Activated naive CD8-positive, alpha-beta T cell treated with anti-CD3 and anti-CD28 coated beads, Interleukin-2, amount 50 U/mL, for 24 hours (primary cell): Measurements from ENCODE around the gene DHX35.
A peak's percentile ranks its signal among the peaks of the same experiment; 100 is the strongest.
"Not testable (repeated sequence)": the region's sequence is repeated elsewhere in the genome, so short reads cannot be mapped to it uniquely, and the experiment has no call there.

ENCODE experiments used
- ATAC-seq: fragments of 150-1000 bp; cut with Tn5 transposase; one replicate; pipeline ENCODE4 v1.10.0; 2021
- DNase-seq: peaks from one replicate; pipeline ENCODE4 v3.0.0; 2021
- H3K27ac Mint-ChIP-seq: one replicate; pipeline ENCODE4 v1.8.0; 2021; ENCODE audit warnings: mild to moderate bottlenecking, mixed read lengths
- H3K27me3 Mint-ChIP-seq: one replicate; pipeline ENCODE4 v1.8.0; 2021; ENCODE audit warnings: mixed read lengths
- H3K36me3 Mint-ChIP-seq: one replicate; pipeline ENCODE4 v1.8.0; 2021; ENCODE audit warnings: low read depth, mixed read lengths
- H3K4me1 Mint-ChIP-seq: one replicate; pipeline ENCODE4 v1.8.0; 2021; ENCODE audit warnings: mixed read lengths
- H3K4me3 Mint-ChIP-seq: one replicate; pipeline ENCODE4 v1.8.0; 2021; ENCODE audit warnings: mild to moderate bottlenecking, moderate library complexity, mixed read lengths
- H3K9me3 Mint-ChIP-seq: one replicate; pipeline ENCODE4 v1.8.0; 2021; ENCODE audit warnings: mixed read lengths

DHX35 gene

GRCh38 chr20:38953630-38954340 lies 8.4 kb upstream of the DHX35 start:
- no peak overlapping the region for H3K4me3 Mint-ChIP-seq
- no peak overlapping the region for H3K27ac Mint-ChIP-seq
- no peaks in the 10 kb centered on the region for H3K9me3 Mint-ChIP-seq
- no peak for ATAC-seq
- H3K4me1 Mint-ChIP-seq = no peaks in the 10 kb centered on the region
- peaks cover 35% of the 10 kb centered on the region for H3K36me3 Mint-ChIP-seq
- no peaks in the 10 kb centered on the region for H3K27me3 Mint-ChIP-seq
- no peak for DNase-seq

GRCh38 chr20:38957235-38957876 lies 4.8 kb upstream of the DHX35 start:
- H3K4me1 Mint-ChIP-seq = peaks cover 12% of the 10 kb centered on the region
- peaks cover 8% of the 10 kb centered on the region for H3K36me3 Mint-ChIP-seq
- no peak overlapping the region for H3K27ac Mint-ChIP-seq
- no peaks in the 10 kb centered on the region for H3K9me3 Mint-ChIP-seq
- no peak for DNase-seq
- no peak overlapping the region for H3K4me3 Mint-ChIP-seq
- ATAC-seq = no peak
- no peaks in the 10 kb centered on the region for H3K27me3 Mint-ChIP-seq

- Mint-ChIP-seq H3K27ac (no peak overlapping the region), H3K27me3 (no peaks in the 10 kb centered on the region), H3K4me1 (peaks cover 16% of the 10 kb centered on the region), H3K9me3 (no peaks in the 10 kb centered on the region), H3K36me3 (peaks cover 6% of the 10 kb centered on the region), H3K4me3 (no peak overlapping the region)
- DNase-seq (no peak), ATAC-seq (no peak)
These were observed 4.1 kb upstream of the DHX35 start for GRCh38 chr20:38957915-38958485.

GRCh38 chr20:38960187-38960687 lies 1.9 kb upstream of the DHX35 start:
- DNase-seq, ATAC-seq, H3K4me3 Mint-ChIP-seq, H3K27me3 Mint-ChIP-seq, H3K9me3 Mint-ChIP-seq, H3K27ac Mint-ChIP-seq: not testable (repeated sequence)
- H3K36me3 Mint-ChIP-seq = peaks cover 10% of the 10 kb centered on the region
- peaks cover 32% of the 10 kb centered on the region for H3K4me1 Mint-ChIP-seq

GRCh38 chr20:38961530-38962043 lies 557 bp upstream of the DHX35 start:
- DNase-seq (peak; percentile 33), ATAC-seq (no peak)
- H3K27ac Mint-ChIP-seq = peak overlapping the region; percentile 95
- H3K4me1 Mint-ChIP-seq = peaks cover 35% of the 10 kb centered on the region
- H3K4me3 Mint-ChIP-seq = peak overlapping the region; percentile 97
- H3K27me3 Mint-ChIP-seq = no peaks in the 10 kb centered on the region
- H3K36me3 Mint-ChIP-seq = peaks cover 13% of the 10 kb centered on the region
- H3K9me3 Mint-ChIP-seq = no peaks in the 10 kb centered on the region

GRCh38 chr20:38962928-38963401 lies 821 bp downstream of the DHX35 start:
- DNase-seq (no peak), ATAC-seq (no peak)
- Mint-ChIP-seq H3K27me3 (no peaks in the 10 kb centered on the region), H3K4me1 (peaks cover 35% of the 10 kb centered on the region), H3K4me3 (peak overlapping the region; percentile 97), H3K9me3 (no peaks in the 10 kb centered on the region), H3K36me3 (peaks cover 14% of the 10 kb centered on the region), H3K27ac (peak overlapping the region; percentile 96)

GRCh38 chr20:38963745-38964144 lies 1.6 kb downstream of the DHX35 start:
- no peaks in the 10 kb centered on the region for H3K27me3 Mint-ChIP-seq

GRCh38 chr20:38965264-38965663 lies 3.1 kb downstream of the DHX35 start:
- H3K4me3 Mint-ChIP-seq = no peak overlapping the region
- no peak overlapping the region for H3K27ac Mint-ChIP-seq
- peaks cover 22% of the 10 kb centered on the region for H3K36me3 Mint-ChIP-seq
- peaks cover 35% of the 10 kb centered on the region for H3K4me1 Mint-ChIP-seq
- no peak for ATAC-seq
- no peaks in the 10 kb centered on the region for H3K9me3 Mint-ChIP-seq
- no peak for DNase-seq
- no peaks in the 10 kb centered on the region for H3K27me3 Mint-ChIP-seq

More at GRCh38 chr20:38963745-38964144, 1.6 kb downstream of the DHX35 start:
- ATAC-seq (no peak), DNase-seq (no peak)
- peaks cover 35% of the 10 kb centered on the region for H3K4me1 Mint-ChIP-seq
- no peaks in the 10 kb centered on the region for H3K9me3 Mint-ChIP-seq
- H3K36me3 Mint-ChIP-seq = peaks cover 15% of the 10 kb centered on the region
- peak overlapping the region; percentile 97 for H3K4me3 Mint-ChIP-seq
- H3K27ac Mint-ChIP-seq = peak overlapping the region; percentile 8

- no peaks in the 10 kb centered on the region for H3K9me3 Mint-ChIP-seq
- no peaks in the 10 kb centered on the region for H3K27me3 Mint-ChIP-seq
- H3K36me3 Mint-ChIP-seq = peaks cover 30% of the 10 kb centered on the region
- H3K4me1 Mint-ChIP-seq = peaks cover 18% of the 10 kb centered on the region
- no peak for DNase-seq
- no peak overlapping the region for H3K27ac Mint-ChIP-seq
- no peak for ATAC-seq
- no peak overlapping the region for H3K4me3 Mint-ChIP-seq
These were observed 5.9 kb downstream of the DHX35 start for GRCh38 chr20:38968090-38968489.

- no peak overlapping the region for H3K4me3 Mint-ChIP-seq
- DNase-seq (no peak), ATAC-seq (no peak)
- H3K27ac Mint-ChIP-seq = no peak overlapping the region
- H3K4me1 Mint-ChIP-seq = peaks cover 8% of the 10 kb centered on the region
- no peaks in the 10 kb centered on the region for H3K27me3 Mint-ChIP-seq
- H3K9me3 Mint-ChIP-seq = no peaks in the 10 kb centered on the region
- H3K36me3 Mint-ChIP-seq = peaks cover 33% of the 10 kb centered on the region
These were observed 7.6 kb downstream of the DHX35 start for GRCh38 chr20:38969708-38970107.

GRCh38 chr20:38970302-38970701 lies 8.2 kb downstream of the DHX35 start:
- no peaks in the 10 kb centered on the region for H3K9me3 Mint-ChIP-seq
- H3K4me1 Mint-ChIP-seq = peaks cover 6% of the 10 kb centered on the region
- no peak for ATAC-seq
- H3K4me3 Mint-ChIP-seq = no peak overlapping the region
- H3K27ac Mint-ChIP-seq = no peak overlapping the region
- H3K27me3 Mint-ChIP-seq = no peaks in the 10 kb centered on the region
- no peak for DNase-seq
- peaks cover 35% of the 10 kb centered on the region for H3K36me3 Mint-ChIP-seq

- no peak overlapping the region for H3K27ac Mint-ChIP-seq
- no peaks in the 10 kb centered on the region for H3K9me3 Mint-ChIP-seq
- DNase-seq = no peak
- H3K36me3 Mint-ChIP-seq = peaks cover 29% of the 10 kb centered on the region
- no peak for ATAC-seq
- peaks cover 3% of the 10 kb centered on the region for H3K4me1 Mint-ChIP-seq
- H3K4me3 Mint-ChIP-seq = no peak overlapping the region
- H3K27me3 Mint-ChIP-seq = no peaks in the 10 kb centered on the region
These were observed 11.0 kb downstream of the DHX35 start for GRCh38 chr20:38973107-38973506.

- ATAC-seq (no peak), DNase-seq (no peak)
- Mint-ChIP-seq H3K36me3 (peaks cover 29% of the 10 kb centered on the region), H3K27ac (no peak overlapping the region), H3K9me3 (no peaks in the 10 kb centered on the region), H3K27me3 (no peaks in the 10 kb centered on the region), H3K4me3 (no peak overlapping the region), H3K4me1 (peaks cover 3% of the 10 kb centered on the region)
These were observed 11.5 kb downstream of the DHX35 start for GRCh38 chr20:38973645-38974044.

GRCh38 chr20:38975539-38976120 lies 13.5 kb downstream of the DHX35 start:
- Mint-ChIP-seq H3K4me1 (peaks cover 3% of the 10 kb centered on the region), H3K36me3 (peaks cover 24% of the 10 kb centered on the region), H3K27me3 (no peaks in the 10 kb centered on the region), H3K4me3 (no peak overlapping the region), H3K27ac (no peak overlapping the region), H3K9me3 (no peaks in the 10 kb centered on the region)
- ATAC-seq (no peak), DNase-seq (no peak)
